Cortex of kidney (tissue), 1 donor: ENCODE measurements around the gene IL21R.
"Not testable (repeated sequence)": the region's sequence is repeated elsewhere in the genome, so short reads cannot be mapped to it uniquely, and the experiment has no call there.

ENCODE experiments used
- DNase-seq: peaks from one replicate; lab custom pipeline; 2025; lab: John Stamatoyannopoulos, UW

IL21R gene

DNA sequence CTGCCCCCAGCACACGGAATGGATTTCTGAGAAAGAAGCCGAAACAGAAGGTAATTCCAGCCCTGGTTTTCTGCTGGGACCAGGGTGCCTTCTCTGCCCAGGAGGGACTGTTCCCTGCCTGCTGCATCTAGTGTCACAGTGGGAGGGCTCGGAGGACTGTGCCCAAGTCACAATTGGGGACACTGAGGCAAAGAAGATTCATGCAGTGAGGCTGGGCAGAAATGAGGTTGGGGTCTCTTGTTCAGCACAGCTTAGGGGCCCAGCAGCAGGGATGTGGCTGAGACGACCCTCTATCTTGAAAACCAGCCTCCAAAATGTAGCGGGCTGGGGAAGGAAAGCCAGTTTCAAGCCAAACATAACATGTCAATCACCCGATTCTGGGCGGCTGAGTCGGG, 592 bp downstream of the IL21R start:
- no peak for DNase-seq

- DNase-seq = no peak
Observed at GRCh38 chr16:27402964-27403600, 1.1 kb downstream of the IL21R start.

DNA sequence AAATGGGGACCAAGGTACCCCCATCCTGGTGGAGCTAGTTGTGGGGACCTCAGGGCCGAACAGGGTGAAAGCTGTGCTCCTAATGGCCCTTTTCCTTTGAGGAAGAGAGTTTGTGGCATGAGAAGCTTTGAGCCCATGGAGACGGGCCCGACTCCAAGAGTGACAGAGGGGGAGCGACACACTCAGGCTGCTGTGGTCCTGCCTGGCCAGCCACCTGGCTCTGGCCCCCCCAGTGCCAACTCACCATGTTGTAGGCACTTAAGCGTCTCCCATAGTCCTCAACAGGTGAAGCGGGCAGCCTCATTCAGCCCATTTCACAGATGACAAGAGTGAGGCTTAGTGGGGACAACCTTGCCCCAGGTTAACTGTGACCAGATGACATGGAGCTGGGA, 1.6 kb downstream of the IL21R start:
- DNase-seq = no peak

DNA sequence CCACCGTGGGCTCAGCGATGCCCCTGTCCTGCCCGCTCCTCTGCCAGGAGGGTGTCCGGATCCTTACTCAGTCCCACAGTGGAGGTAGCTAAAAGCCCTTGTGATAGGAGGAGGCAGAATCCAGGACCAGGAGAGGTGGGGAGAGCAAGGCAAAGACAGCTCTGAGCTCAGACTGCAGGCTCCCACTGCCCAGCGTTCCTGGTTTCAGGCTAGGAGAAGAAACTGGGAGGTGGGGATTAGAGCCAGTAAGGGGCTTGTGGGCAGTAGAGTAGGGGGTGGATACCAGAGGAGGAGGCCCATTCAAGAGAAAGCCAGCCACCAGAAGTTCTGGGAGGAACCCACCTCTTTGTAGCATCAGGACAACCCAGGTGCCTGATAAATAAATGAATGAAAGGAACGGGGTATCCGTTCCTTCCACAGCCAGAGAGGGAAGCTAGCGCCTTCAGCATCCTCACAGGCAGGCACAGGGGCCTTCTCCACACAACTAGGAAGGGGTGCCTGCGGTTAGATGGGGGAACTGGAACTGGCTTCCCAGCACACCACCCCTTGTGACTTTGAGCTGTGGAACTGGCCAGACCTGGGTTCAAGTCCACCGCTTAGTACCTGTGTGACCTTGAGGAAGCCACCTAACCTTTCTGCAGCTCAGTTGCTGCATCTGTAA, 2.3 kb downstream of the IL21R start:
- no peak for DNase-seq

DNA sequence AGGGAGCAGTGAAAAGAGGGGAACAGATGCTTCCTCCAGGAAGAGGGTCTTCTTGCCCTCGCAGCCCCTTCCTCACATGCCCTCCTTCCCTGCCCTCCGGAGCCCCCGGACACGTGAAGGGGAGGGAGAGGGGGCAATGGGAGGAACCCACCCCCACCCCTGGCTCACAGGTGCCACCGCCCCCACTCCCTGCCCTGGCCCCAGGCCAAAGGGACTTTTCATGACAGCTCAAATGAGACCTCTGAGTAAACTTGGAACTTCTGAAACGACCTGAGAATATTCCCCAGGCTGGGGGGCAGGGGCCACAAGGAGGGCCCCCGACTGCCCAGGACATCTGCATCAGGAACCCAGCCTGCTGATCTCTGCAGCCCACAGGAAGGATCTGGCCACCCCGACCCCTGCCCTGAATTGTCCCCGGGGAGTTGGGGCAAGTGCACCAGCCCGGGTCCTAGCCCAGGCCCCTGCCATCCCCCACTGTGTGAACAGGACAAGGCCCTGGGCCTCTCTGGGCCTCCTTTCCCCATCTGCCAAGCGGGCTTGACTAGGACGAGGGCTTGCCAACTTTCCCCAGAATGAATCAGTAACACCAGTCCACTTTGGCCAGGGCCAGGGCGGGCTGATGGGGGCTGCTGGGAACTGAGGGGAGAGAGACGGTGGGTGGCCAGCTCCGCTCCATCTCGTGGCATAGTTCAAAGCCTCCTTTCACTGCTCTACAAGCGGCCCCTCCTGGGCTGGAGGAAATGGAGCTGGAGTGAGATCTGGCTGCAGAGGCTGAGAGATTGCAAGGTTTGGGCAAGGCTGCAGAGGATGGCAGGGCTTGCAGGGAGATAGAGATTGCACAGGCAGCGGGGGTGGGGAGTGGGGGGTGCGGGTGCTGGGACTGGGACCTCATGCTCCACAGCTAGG, 3.8 kb downstream of the IL21R start:
- DNase-seq = no peak

DNA sequence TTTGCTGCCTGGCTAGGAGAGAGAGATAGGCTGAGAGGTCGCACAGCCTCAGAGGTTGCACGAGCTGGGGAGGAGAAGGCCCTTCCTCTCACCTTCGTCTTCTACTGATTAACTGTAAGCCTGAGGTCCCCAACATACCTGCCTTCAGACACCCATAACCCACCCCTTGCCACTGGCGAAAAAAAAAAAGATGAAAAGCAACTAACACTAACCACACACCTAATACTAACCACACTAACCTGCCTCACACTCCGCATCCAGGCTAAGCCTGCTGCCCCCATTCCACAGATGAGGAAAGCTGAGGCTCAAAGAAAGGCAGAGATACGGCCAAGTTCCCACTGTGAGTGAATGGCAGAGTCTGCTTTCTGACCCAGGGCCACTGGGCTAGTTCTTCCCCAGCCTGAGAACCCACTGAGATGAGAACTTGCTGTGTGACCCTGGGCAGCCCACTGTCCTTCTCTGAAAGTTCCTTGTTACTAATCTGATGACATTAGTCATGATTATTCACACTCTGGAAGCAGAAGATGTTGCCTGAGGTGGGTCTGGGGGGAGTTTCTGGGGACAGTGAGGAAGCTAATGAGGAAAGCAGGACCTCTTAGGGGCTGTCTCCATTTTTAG, 4.6 kb downstream of the IL21R start:
- DNase-seq = no peak

DNA sequence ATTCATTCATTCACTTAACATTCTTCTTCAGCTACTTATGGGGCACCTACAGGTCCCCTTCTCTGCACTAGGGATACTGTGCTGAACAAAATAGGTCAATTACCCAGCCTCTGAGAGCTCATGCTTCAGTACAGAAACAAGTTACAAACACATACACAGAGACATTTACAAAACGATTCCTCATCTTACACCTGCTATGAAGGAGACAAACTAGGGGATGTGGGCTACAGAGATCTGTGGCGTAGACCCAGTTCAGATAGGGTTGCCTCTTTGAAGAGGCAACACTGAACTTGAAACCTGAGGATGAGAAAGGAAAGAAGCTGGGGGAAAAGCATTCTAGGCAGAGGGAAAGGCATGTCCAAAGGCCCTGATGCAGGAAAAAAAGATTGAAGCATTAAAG, 5.2 kb downstream of the IL21R start:
- no peak for DNase-seq

DNA sequence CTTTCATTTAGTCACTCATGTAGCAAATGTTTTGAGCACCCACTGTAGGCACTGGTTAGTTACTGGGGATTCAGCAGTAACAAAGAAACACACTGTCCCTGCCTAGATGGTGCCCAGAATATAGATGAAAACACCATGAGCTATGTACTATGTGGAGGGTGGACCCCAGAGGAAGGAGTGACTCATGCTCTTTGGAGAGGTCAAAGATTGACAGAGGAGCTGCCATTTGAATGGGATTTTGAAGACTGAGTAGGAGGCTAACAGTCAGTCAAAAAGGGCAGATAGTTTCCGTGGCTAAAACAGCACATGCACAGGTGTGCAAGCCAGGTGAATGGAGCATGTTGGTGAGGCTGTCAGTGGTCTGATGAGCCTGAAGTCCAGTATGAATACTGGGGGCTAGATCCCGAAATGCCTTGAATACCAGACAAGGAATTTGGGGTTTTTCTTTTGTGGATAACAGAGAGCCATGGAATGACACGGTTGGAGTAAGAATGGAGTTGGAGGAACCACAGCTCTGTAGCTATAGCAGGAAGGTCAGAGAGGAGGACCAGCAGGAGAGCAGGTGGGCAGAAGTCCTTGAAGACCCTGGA, 6.1 kb downstream of the IL21R start:
- DNase-seq = no peak

DNA sequence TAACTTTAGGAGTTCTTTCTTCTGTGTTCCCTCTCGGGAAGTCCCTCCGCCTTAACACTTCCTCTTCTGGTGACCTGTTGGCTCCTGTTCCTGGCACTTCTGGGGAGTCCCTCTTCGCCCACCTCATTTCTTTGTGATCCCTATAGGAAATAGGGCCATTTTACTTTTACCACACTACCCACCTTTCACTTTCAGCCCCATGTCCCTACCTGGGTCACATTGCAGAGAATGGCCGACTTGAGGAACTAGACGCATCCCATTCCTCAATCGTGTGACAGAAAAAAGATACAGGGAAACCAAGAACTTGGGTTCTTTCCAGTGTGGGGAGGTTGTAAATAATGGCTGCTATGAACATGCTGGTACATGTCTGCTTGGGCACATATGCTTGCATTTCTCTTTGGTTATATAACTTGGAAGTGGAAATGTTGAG, 6.6 kb downstream of the IL21R start:
- no peak for DNase-seq

DNA sequence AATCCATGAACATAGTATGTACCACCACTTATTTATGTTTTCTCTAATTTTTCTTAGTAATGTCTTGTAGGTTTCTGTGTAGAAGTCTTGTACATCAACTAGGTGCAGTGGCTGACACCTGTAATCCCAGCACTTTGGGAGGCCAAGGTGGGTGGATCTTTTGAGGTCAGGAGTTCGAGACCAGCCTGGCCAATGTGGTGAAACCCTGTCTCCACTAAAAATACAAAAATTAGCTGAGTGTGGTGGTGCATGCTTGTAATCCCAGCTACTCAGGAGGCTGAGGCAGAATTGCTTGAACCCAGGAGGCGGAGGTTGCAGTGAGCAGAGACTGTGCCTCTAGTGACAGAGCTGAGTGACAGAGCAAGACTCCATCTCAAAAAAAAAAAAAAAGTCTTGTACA, 8.0 kb downstream of the IL21R start:
- not testable (repeated sequence) for DNase-seq

GRCh38 chr16:27410761-27411160, 8.8 kb downstream of the IL21R start:
- DNase-seq = no peak

- DNase-seq = no peak
Observed at GRCh38 chr16:27413956-27414355, 12.0 kb downstream of the IL21R start.

DNA sequence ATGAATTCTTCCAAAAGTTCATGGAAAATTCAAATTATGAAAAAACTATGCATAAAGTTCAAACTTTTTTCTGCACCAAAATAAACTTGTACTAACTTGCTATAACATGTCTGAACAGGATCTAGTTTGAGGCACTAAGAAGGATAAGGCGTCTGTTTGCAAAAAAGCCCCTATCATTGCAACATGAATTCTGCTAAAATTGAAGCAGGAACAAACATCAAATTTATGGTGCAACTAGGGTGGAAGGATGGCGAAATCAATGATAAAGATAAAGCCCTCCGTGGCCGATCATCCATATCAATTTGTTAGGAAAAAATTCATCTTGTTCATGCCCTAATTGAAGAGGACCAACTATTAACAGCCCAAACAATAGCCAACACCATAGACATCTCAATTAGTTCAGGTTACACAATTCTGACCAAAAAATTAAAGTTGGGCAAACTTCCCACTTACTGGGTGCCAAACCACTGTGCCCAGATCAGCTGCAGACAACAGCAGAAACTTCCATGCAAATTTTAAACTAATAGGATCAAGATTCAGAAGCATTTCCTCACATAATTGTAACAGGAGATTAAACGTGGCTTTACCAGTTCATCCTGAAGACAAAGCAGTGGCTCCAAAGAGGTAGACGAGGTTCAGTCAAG, 12.9 kb downstream of the IL21R start:
- no peak for DNase-seq

GRCh38 chr16:27417047-27417671, 15.2 kb downstream of the IL21R start:
- DNase-seq = no peak

DNA sequence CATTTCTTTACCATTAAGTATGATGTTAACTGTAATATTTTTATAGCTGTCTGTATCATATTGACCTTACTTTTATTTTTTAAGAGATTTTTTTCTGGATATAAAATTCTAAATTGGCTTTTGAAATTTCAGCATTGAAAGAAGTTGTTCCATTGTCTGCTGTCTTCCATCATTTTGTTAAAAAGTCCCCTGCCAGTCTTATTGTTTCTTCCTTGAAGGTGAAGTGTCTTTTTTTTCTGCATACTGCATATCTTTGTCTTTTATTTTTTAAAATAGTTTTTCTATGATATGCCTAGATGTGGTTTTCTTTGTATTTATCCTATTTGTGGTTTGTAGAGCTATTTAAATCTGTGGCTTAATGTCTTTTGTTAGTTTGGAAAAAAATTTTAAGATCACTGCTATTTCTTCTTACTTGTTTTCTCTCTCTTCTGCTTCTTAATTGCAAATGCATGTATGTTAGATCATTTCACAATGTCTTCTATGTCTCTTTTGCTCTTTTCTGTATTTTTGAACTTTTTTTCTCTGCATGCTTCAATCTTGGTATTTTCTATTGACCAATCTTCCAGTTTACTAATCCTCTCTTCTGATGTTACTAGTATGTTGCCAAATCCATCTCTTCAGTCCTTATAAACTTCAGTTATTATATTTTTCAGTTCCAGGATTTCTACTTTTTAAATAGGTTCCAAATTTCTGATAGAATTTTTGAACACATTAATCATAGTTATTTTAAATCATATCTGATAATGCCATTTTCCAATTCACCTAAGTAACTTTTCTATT, 20.2 kb downstream of the IL21R start:
- DNase-seq = no peak

DNA sequence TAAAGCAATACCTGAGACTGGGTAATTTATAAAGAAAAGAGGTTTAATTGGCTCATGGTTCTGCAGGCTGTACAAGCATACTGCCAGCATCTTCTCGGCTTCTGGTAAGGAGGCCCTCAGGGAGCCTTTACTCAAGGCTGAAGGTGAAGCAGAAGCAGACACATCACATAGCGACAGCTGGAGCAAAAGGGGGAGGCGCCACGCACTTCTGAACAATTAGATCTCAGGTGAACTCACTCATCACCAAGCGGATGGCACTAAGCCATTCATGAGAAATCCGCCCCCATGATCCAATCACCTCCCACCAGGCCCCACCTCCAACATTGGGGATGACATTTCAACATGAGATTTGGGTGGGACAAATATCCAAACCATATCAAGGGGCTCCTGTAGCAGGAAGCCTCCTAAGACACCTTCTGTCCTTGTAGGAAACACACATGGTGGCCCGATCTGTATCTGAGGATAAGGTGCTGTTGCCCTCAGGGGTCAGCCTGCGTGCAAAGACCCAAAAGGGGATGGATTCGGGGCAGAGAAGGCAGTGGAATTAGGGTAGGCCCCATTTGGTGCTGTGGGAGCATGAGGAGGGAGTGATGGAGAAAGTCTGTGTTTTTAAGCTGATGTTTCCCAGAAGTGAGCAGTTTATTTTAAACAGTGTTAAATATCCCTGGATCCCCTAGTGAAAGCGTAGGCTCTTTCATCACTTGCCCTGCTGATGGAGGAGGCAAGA, 23.0 kb downstream of the IL21R start:
- DNase-seq = no peak

DNA sequence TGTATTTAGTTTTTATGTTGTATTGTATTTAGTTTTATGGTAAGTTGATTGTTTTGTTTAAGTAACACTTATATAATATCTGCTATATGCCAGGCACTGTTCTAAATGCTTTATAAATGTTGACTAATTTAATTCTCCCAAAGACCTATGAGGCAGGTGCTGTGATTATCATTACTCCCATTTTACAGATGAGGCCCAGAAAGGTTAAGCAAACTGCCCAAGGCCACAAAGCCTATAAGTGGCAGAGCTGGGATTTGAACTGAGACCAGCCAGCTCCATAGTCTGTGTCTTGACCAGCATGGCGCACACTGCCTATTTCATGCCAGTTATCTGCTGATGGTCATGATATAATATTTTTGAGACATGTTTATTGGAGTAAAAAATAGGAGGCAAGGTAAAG, 24.0 kb downstream of the IL21R start:
- no peak for DNase-seq

DNA sequence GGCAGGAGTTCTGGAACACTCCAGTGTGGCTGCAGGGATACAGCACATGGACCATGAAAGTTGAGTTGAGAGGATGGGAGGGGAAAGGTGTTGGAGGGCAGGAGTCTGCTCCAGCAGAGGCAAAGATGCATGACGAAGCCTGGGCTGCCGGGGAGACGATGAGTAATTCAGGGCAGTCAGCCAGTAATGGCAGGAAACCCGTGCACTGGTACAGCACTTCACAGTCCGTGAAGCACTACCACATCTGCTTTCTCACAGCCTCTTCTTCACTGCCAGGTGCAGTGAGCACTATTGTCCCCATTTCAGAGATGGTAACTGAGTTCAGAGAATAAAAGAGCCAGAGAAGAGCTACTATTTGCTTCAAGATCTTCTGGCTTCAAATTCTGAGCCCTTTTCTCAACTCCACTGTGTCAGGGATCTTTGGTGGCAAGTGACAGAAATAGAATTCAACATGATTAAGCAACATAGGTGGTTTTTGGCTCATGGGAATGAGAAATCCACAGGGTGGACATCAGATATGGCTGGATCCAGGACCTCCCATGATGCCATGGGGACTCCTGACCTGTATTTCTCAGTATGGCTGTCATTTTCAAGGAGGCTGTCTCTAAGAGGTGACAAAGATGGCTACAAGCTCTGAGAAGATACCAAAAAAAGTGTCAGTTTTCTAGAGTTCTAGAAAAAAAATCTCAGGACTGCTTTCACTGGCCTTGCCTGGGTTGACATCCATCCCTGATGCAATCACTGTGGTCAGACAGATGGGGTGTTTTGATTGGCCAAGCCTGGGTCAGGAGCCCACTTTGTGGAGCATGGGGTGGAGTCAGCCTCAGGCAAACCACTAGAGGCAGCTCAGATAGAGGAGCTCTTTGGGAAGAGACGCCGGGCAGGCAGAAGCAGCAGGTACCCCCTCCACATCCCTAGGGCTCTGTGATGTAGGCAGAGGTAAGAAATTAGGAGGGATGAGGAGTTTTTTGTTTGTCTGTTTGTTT, 24.7 kb downstream of the IL21R start:
- DNase-seq = no peak
